ENCODE results near the gene RAB38. TPM values are rescaled to one million over a fixed set of nuclear protein-coding genes. Genes with fewer than 3 reads are reported as not detected.

The RAB38 gene
- total RNA-seq (2021) (12.7 and 14.2 TPM in 2 replicates), Bru-seq, nascent RNA (percentile 55 among the genes with signal in this experiment), BruChase-seq, experiment 1, labeled RNA remaining after a 2-hour chase (percentile 56 among the genes with signal in this experiment), BruChase-seq, experiment 2, labeled RNA remaining after a 6-hour chase (percentile 47 among the genes with signal in this experiment)
- long read RNA-seq, transcript RAB38-201 (3 exons, 1,465 nt), result major isoform, 25 of 29 reads
- long read RNA-seq, partial matches to known transcripts, result 1 of 29 reads
- long read RNA-seq, other reads (novel, unspliced or antisense), result 1 of 29 reads

GRCh38 chr11:88174709-88175568 lies at the start of gene RAB38:
Gene RAB38, minus strand, starts transcription at chr11:88175443. Its CDS starts 59 bp downstream, at chr11:88175384.
- peak; percentile 70 to 72 for DNase-seq
- Histone ChIP-seq H4K20me1 (ENCODE audit: insufficient read depth) (no peaks in the 10 kb centered on the region), H2AFZ (peak within 1 kb of the TSS; percentile 96), H3K36me3 (ENCODE audit: low read depth) (no peaks in the 10 kb centered on the region; the same call in 1 of the 2 replicates), H3F3A (ENCODE audit: insufficient read depth, low read depth) (peaks cover 10% of the 10 kb centered on the region), H3K27ac (peak within 1 kb of the TSS; percentile 15), H3K4me3 (peak within 1 kb of the TSS; percentile 60), H3K79me2 (ENCODE audit: low read depth) (no peaks in the 10 kb centered on the region), H3K27me3 (ENCODE audit: insufficient read depth, low read depth) (no peaks in the 10 kb centered on the region), H3K4me2 (peak within 1 kb of the TSS; percentile 81), H3K9me2 (ENCODE audit: insufficient read depth) (no peaks in the 10 kb centered on the region), H3K9me3 (ENCODE audit: insufficient read depth, low read depth) (no peaks in the 10 kb centered on the region), H3K4me1 (replicated peaks; ENCODE audit: insufficient read depth) (peaks cover 40% of the 10 kb centered on the region)
- TF ChIP-seq CTCF (conservative IDR thresholded peaks at IDR 0.05), result no peak
- ChIA-PET POLR2A (ENCODE audit: unreplicated experiment) (no interaction called here), CTCF (no interaction called here)
- no TSS peak for BruUV-seq (replicated peaks)
- intact Hi-C loops (cut with micrococcal nuclease; ENCODE audit: unreplicated experiment), result loop anchor here (5.0 kb wide), 1 partner anchor 367 kb away; no protein-coding TSS in a partner anchor

DNA sequence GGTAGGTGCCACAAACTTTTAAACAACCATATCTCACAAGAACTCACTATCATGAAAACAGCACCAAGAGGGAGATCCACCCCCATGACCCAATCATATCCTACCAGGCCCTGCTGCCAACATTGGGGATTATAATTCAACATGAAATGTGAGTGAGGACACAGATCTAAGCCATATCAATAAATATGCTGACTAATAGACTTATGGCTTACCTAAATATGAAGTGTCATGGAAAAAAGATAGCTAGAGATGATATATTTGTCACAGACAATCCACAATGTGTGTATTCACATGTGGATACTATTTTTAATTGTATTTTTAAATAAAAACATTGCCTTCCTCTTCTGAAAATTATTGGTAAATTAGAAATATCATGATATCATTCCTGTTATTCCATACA lies 38.2 kb upstream of the RAB38 start:
- POLR2A ChIA-PET (ENCODE audit: unreplicated experiment), result no interaction called here

DNA sequence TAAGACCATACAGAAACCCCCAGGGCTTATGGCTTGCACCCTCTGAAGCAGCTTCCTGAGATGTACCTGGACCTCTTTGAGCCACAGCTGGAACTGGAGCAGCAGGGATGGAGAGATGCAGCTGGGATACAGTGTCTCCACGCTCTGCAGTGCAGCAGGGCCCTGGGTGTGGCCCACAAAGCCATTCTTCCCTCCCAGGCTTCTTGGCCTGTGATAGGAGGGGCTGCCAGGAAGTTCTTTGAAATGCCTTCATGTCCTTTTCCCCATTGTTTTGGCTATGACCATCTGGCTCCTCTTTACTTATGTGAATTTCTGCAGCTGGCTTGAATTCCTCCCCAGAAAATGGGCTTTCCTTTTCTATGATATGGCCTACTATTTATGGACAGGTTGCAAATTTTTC lies 37.1 kb upstream of the RAB38 start:
- Histone ChIP-seq H3K4me2 (no peak overlapping the region), H3K9me3 (ENCODE audit: insufficient read depth, low read depth) (no peaks in the 10 kb centered on the region), H3K79me2 (ENCODE audit: low read depth) (no peaks in the 10 kb centered on the region), H3K4me3 (no peak overlapping the region), H4K20me1 (ENCODE audit: insufficient read depth) (no peaks in the 10 kb centered on the region), H3K9me2 (ENCODE audit: insufficient read depth) (no peaks in the 10 kb centered on the region), H2AFZ (no peak overlapping the region), H3F3A (ENCODE audit: insufficient read depth, low read depth) (no peaks in the 10 kb centered on the region), H3K27me3 (ENCODE audit: insufficient read depth, low read depth) (no peaks in the 10 kb centered on the region), H3K36me3 (ENCODE audit: low read depth) (no peaks in the 10 kb centered on the region), H3K27ac (no peak overlapping the region), H3K4me1 (replicated peaks; ENCODE audit: insufficient read depth) (no peaks in the 10 kb centered on the region)
- ChIA-PET CTCF (no interaction called here), POLR2A (ENCODE audit: unreplicated experiment) (no interaction called here)
- DNase-seq, result no peak
- BruUV-seq (replicated peaks), result no TSS peak
- TF ChIP-seq CTCF (conservative IDR thresholded peaks at IDR 0.05) (no peak), EZH2 (IDR thresholded peaks at IDR 0.05; ENCODE audit: low read depth) (no peak)
- intact Hi-C loops (cut with micrococcal nuclease; ENCODE audit: unreplicated experiment), result no loop called here

More for the DNA sequence above, 38.2 kb upstream of the RAB38 start:
- Histone ChIP-seq H3K27ac (no peak overlapping the region), H3K4me1 (replicated peaks; ENCODE audit: insufficient read depth) (no peaks in the 10 kb centered on the region), H4K20me1 (ENCODE audit: insufficient read depth) (no peaks in the 10 kb centered on the region), H3K9me3 (ENCODE audit: insufficient read depth, low read depth) (no peaks in the 10 kb centered on the region), H3K9me2 (ENCODE audit: insufficient read depth) (no peaks in the 10 kb centered on the region), H3K79me2 (ENCODE audit: low read depth) (no peaks in the 10 kb centered on the region), H3F3A (ENCODE audit: insufficient read depth, low read depth) (no peaks in the 10 kb centered on the region), H3K27me3 (ENCODE audit: insufficient read depth, low read depth) (no peaks in the 10 kb centered on the region), H2AFZ (no peak overlapping the region), H3K4me2 (no peak overlapping the region), H3K4me3 (no peak overlapping the region), H3K36me3 (ENCODE audit: low read depth) (no peaks in the 10 kb centered on the region)
- TF ChIP-seq EZH2 (IDR thresholded peaks at IDR 0.05; ENCODE audit: low read depth) (no peak), CTCF (conservative IDR thresholded peaks at IDR 0.05) (no peak)
- intact Hi-C loops (cut with micrococcal nuclease; ENCODE audit: unreplicated experiment), result no loop called here
- CTCF ChIA-PET, result no interaction called here
- BruUV-seq (replicated peaks), result no TSS peak
- no peak for DNase-seq
